Upper lobe of left lung (tissue), 6 donors: ENCODE results near the gene NDUFB4. TPM values are rescaled to one million over a fixed set of nuclear protein-coding genes. Genes with fewer than 3 reads are reported as not detected.

ENCODE experiments used
- ATAC-seq, 2 donors: fragments of 200-7000 bp; cut with Tn5 transposase; one replicate each; pipeline ENCODE4 v1.9.1; 2022; ENCODE audit warnings: mild to moderate bottlenecking in 2 of 2, moderate library complexity in 2 of 2; ENCODE audit not compliant: low FRiP score in 2 of 2
- DNase-seq, 2 donors: peaks; one replicate each; pipeline ENCODE4 v3.0.0-alpha.2; 2019 to 2020
- H3K27ac ChIP-seq, 4 donors: fragments of 200-600 bp; sonication (generic); one replicate each; pipeline ENCODE4 v1.5.1; 2016 to 2019
- H3K27me3 ChIP-seq, 4 donors: fragments of 200-600 bp; sonication (generic); one replicate each; pipeline ENCODE4 v1.5.1; 2017 to 2019
- H3K36me3 ChIP-seq, 4 donors: fragments of 200-600 bp; sonication (generic); one replicate each; pipeline ENCODE4 v1.5.1; 2016 to 2019
- H3K4me1 ChIP-seq, 4 donors: fragments of 200-600 bp; sonication (generic); one replicate each; pipeline ENCODE4 v1.5.1; 2018 to 2019
- H3K4me3 ChIP-seq, 4 donors: fragments of 200-600 bp; sonication (generic); one replicate each; pipeline ENCODE4 v1.5.1; 2017 to 2019; ENCODE audit warnings: mild to moderate bottlenecking in 2 of 4, moderate library complexity in 1 of 4
- H3K9me3 ChIP-seq, 4 donors: fragments of 200-600 bp; sonication (generic); one replicate each; pipeline ENCODE4 v1.5.1; 2018 to 2019
- CTCF ChIP-seq, 6 experiments: fragments of 450-650 bp in 4 of 6; fragments of 200-600 bp in 2 of 6; sonication (generic) in 2 of 6; IDR thresholded peaks; one replicate each; pipeline ENCODE4 v1.5.1; 2016 to 2019; ENCODE audit warnings: antibody characterized with exemption in 6 of 6
- EP300 ChIP-seq, 4 donors: sonication (generic); formaldehyde crosslinking; IDR thresholded peaks; one replicate each; pipeline ENCODE4 v1.5.1; 2017; ENCODE audit warnings: antibody characterized with exemption in 4 of 4, control low read depth in 2 of 4
- POLR2A ChIP-seq, 4 donors: fragments of 450-650 bp; IDR thresholded peaks; one replicate each; pipeline ENCODE4 v1.5.1; 2016 to 2017; ENCODE audit warnings: antibody characterized with exemption in 4 of 4, mild to moderate bottlenecking in 2 of 4
- POLR2AphosphoS5 ChIP-seq, 2 donors: sonication (generic); formaldehyde crosslinking; IDR thresholded peaks; one replicate each; pipeline ENCODE4 v1.5.1; 2017; ENCODE audit warnings: antibody characterized with exemption in 2 of 2
- WGBS, 2 donors: methylation state at CpG; one replicate each; pipeline ENCODE4 v1.1.5; 2017 to 2018; 5-methylcytosine and 5-hydroxymethylcytosine counted together
- total RNA-seq, 6 donors: library from RNA; depleted of rRNA in 4 of 6; stranded (reverse); fragments of >200 nt in 4 of 6; gene quantifications; one replicate each; pipeline versions ENCODE4 v1.1.0 to v1.2.1, GENCODE V29; 2016 to 2021
- donor health status: DM: no; HTN: no; CAD: no; lungs with moderate emphysema.
- donor health status: DM: no; HTN: yes; CAD: no; lungs with severe emphysema.

The NDUFB4 gene
- total RNA-seq, 6 donors from 2014 or later = 29.2 to 105 (median 79.4) TPM

- TF ChIP-seq EP300 (IDR thresholded peaks at IDR 0.05) (no peak), POLR2A (IDR thresholded peaks at IDR 0.05) (no peak), POLR2AphosphoS5 (IDR thresholded peaks at IDR 0.05) (no peak), CTCF (IDR thresholded peaks at IDR 0.05) (no peak)
- no peak overlapping the region for H3K27ac ChIP-seq
- H3K4me1 ChIP-seq = peaks cover 13 to 29% (median 14%) of the 10 kb centered on the region in 4 donors
- no peak for DNase-seq
- H3K27me3 ChIP-seq = no peaks in the 10 kb centered on the region
- 77 to 78% methylated on average over 12 of the region's 12 CpGs for WGBS, 2 donors
- no peaks in the 10 kb centered on the region for H3K36me3 ChIP-seq
- ATAC-seq = no peak
- H3K4me3 ChIP-seq = no peak overlapping the region
- no peaks in the 10 kb centered on the region for H3K9me3 ChIP-seq
These were observed 35.6 kb upstream of the NDUFB4 start for GRCh38 chr3:120560304-120561250.

- H3K27me3 ChIP-seq = no peaks in the 10 kb centered on the region
- TF ChIP-seq POLR2A (IDR thresholded peaks at IDR 0.05) (no peak), POLR2AphosphoS5 (IDR thresholded peaks at IDR 0.05) (no peak), CTCF (IDR thresholded peaks at IDR 0.05) (peak; percentile 46 to 87 (median 68)), EP300 (IDR thresholded peaks at IDR 0.05) (no peak)
- no peaks in the 10 kb centered on the region for H3K36me3 ChIP-seq
- no peak overlapping the region for H3K4me3 ChIP-seq
- ATAC-seq (peak; percentile 60), DNase-seq (peak in 1 of 2 donors; percentile 64)
- no peaks in the 10 kb centered on the region for H3K9me3 ChIP-seq
- no peak overlapping the region for H3K27ac ChIP-seq
- H3K4me1 ChIP-seq = peaks cover 13 to 29% (median 14%) of the 10 kb centered on the region in 4 donors
- whole genome bisulfite sequencing, 2 donors = 33 to 39% methylated on average over 10 of the region's 10 CpGs
These were observed 34.7 kb upstream of the NDUFB4 start for GRCh38 chr3:120561251-120562045.

- TF ChIP-seq CTCF (IDR thresholded peaks at IDR 0.05) (no peak), POLR2AphosphoS5 (IDR thresholded peaks at IDR 0.05) (no peak), EP300 (IDR thresholded peaks at IDR 0.05) (no peak), POLR2A (IDR thresholded peaks at IDR 0.05) (no peak)
- no peaks in the 10 kb centered on the region for H3K27me3 ChIP-seq
- no peaks in the 10 kb centered on the region for H3K9me3 ChIP-seq
- no peak overlapping the region for H3K4me3 ChIP-seq
- H3K36me3 ChIP-seq = no peaks in the 10 kb centered on the region
- H3K27ac ChIP-seq = no peak overlapping the region
- ATAC-seq (peak in 1 of 2 donors; percentile 23), DNase-seq (peak in 1 of 2 donors; percentile 64)
- 68 to 70% methylated on average over 5 of the region's 5 CpGs for WGBS, 2 donors
- H3K4me1 ChIP-seq = peaks cover 10 to 31% (median 17%) of the 10 kb centered on the region in 4 donors
These were observed 32.6 kb upstream of the NDUFB4 start for GRCh38 chr3:120563356-120564022.

GRCh38 chr3:120566243-120566975, 29.7 kb upstream of the NDUFB4 start:
- Histone ChIP-seq H3K27ac (no peak overlapping the region), H3K4me3 (no peak overlapping the region), H3K9me3 (no peaks in the 10 kb centered on the region), H3K27me3 (no peaks in the 10 kb centered on the region), H3K36me3 (no peaks in the 10 kb centered on the region), H3K4me1 (peaks cover 0 to 9% (median 5%) of the 10 kb centered on the region in 4 donors)
- 65 to 82% methylated on average over 4 of the region's 4 CpGs for WGBS, 2 donors
- TF ChIP-seq POLR2A (IDR thresholded peaks at IDR 0.05) (no peak), EP300 (IDR thresholded peaks at IDR 0.05) (no peak), POLR2AphosphoS5 (IDR thresholded peaks at IDR 0.05) (no peak), CTCF (IDR thresholded peaks at IDR 0.05) (no peak)
- ATAC-seq (no peak), DNase-seq (no peak)
